Breast epithelium (tissue), 4 donors: Measurements from ENCODE around the gene KANSL3. TPM values are rescaled to one million over a fixed set of nuclear protein-coding genes. Genes with fewer than 3 reads are reported as not detected.
"Not testable (repeated sequence)": the region's sequence is repeated elsewhere in the genome, so short reads cannot be mapped to it uniquely, and the experiment has no call there.

Experiments used
- DNase-seq, 2 donors: peaks; one replicate each; pipeline ENCODE4 v3.0.0-alpha.2; 2019; ENCODE audit warnings: low spot score in 2 of 2
- H3K27ac ChIP-seq, 2 donors: fragments of 200-600 bp; sonication (generic) in 1 of 2; one replicate each; pipeline ENCODE4 v1.5.1; 2016 to 2019; ENCODE audit warnings: mild to moderate bottlenecking in 1 of 2
- H3K27me3 ChIP-seq, 2 donors: fragments of 200-600 bp; sonication (generic) in 1 of 2; one replicate each; pipeline versions ENCODE4 v1.5.1 to v1.6.0; 2017 to 2019; ENCODE audit warnings: control low read depth in 1 of 2, mild to moderate bottlenecking in 1 of 2
- H3K36me3 ChIP-seq: fragments of 200-600 bp; one replicate; pipeline ENCODE4 v1.5.1; 2019
- H3K4me1 ChIP-seq, 2 donors: fragments of 200-600 bp; sonication (generic); one replicate each; pipeline ENCODE4 v1.5.1; 2016 to 2019; ENCODE audit warnings: control low read depth in 1 of 2
- H3K4me3 ChIP-seq, 3 donors: fragments of 200-600 bp; sonication (generic); 1 replicate in 2 of 3; 2 replicates in 1 of 3; pipeline ENCODE4 v1.5.1; 2016 to 2019; ENCODE audit warnings: mild to moderate bottlenecking in 3 of 3, moderate library complexity in 2 of 3
- H3K9me3 ChIP-seq, 2 donors: fragments of 200-600 bp; sonication (generic) in 1 of 2; one replicate each; pipeline ENCODE4 v1.5.1; 2016 to 2019; ENCODE audit warnings: control low read depth in 1 of 2
- CTCF ChIP-seq, 3 donors: fragments of 450-650 bp; IDR thresholded peaks; one replicate each; pipeline ENCODE4 v1.5.1; 2016 to 2017; ENCODE audit warnings: antibody characterized with exemption in 3 of 3, mild to moderate bottlenecking in 3 of 3, moderate library complexity in 3 of 3
- POLR2A ChIP-seq: fragments of 450-650 bp; IDR thresholded peaks from one replicate; pipeline ENCODE4 v1.6.1; 2016; ENCODE audit warnings: antibody characterized with exemption, mild to moderate bottlenecking, moderate library complexity
- POLR2AphosphoS5 ChIP-seq, 3 donors: sonication (generic); formaldehyde crosslinking; IDR thresholded peaks; one replicate each; pipeline ENCODE4 v1.6.1; 2017; ENCODE audit warnings: antibody characterized with exemption in 3 of 3
- intact Hi-C: fragments of 100-400 bp; cut with DNase I; formaldehyde crosslinking; loops from one replicate; pipeline ENCODE4 v1.15.1; 2023; ENCODE audit warnings: low total_unique reads
- total RNA-seq, 3 donors: library from RNA; depleted of rRNA; stranded (reverse); fragments of >200 nt; gene quantifications; one replicate each; pipeline ENCODE4 v1.1.0, GENCODE V29; 2016

KANSL3 gene
- total RNA-seq, 3 donors from 2014 or later, result 44.2 to 64.1 (median 53.1) TPM

DNA sequence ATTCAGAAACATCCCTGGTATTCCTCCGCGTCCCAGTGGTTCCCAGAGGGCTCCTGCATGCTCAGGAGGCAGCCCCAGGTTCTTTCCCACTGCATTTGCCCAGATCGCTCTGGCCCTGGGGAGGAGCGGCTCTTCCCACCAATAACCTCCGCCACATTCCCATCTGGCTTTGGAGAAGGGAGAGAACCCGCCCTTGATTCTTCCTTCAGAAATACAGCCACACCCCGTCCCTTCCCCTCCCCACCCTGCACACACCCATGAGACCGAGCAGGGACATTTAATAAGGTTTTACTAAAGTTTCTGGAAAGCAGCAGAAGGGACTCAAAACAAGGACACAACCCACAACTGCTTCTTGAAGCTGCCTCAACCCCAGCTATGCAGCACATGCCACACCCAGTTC lies 79.6 kb downstream of the KANSL3 start:
- no peak overlapping the region for H3K27ac ChIP-seq
- intact Hi-C loops, result no loop called here
- no peaks in the 10 kb centered on the region for H3K27me3 ChIP-seq
- no peak overlapping the region for H3K4me3 ChIP-seq
- DNase-seq, result no peak
- H3K4me1 ChIP-seq, result peaks cover 0 to 2% of the 10 kb centered on the region in 2 donors
- TF ChIP-seq CTCF (IDR thresholded peaks at IDR 0.05) (no peak), POLR2AphosphoS5 (IDR thresholded peaks at IDR 0.05) (no peak), POLR2A (no peak)
- no peaks in the 10 kb centered on the region for H3K9me3 ChIP-seq
- H3K36me3 ChIP-seq, result no peaks in the 10 kb centered on the region

GRCh38 chr2:96558061-96558460 lies 80.1 kb downstream of the KANSL3 start:
- H3K27ac ChIP-seq, result no peak overlapping the region
- H3K27me3 ChIP-seq, result no peaks in the 10 kb centered on the region
- TF ChIP-seq POLR2AphosphoS5 (IDR thresholded peaks at IDR 0.05), result no peak
- no peak for TF ChIP-seq POLR2A
- TF ChIP-seq CTCF (IDR thresholded peaks at IDR 0.05), result no peak
- peaks cover 0 to 2% of the 10 kb centered on the region in 2 donors for H3K4me1 ChIP-seq
- no peaks in the 10 kb centered on the region for H3K36me3 ChIP-seq
- intact Hi-C loops, result no loop called here
- no peak for DNase-seq
- no peak overlapping the region for H3K4me3 ChIP-seq
- H3K9me3 ChIP-seq, result no peaks in the 10 kb centered on the region

DNA sequence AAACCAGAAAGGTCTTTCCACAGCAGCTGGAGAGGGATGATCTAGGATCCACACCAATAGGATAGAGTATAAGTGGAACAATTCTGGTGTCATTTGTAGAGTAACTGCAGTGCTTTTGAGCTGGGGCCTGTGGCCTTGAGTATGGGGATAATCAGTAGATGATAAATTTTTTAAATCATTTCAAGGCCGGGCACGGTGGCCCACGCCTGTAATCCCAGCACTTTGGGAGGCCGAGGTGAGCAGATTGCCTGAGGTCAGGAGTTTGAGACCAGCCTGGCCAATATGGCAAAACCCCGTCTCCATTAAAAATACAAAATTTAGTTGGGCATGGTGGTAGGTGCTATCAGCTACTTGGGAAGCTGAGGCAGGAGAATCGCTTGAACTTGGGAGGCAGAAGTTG lies 80.7 kb downstream of the KANSL3 start:
- H3K4me1 ChIP-seq, H3K27me3 ChIP-seq, H3K9me3 ChIP-seq, H3K27ac ChIP-seq, DNase-seq, H3K4me3 ChIP-seq, H3K36me3 ChIP-seq: not testable (repeated sequence)
- intact Hi-C loops, result loop anchor here (1.0 kb wide), 1 partner anchor 10 kb away; no protein-coding TSS in a partner anchor

DNA sequence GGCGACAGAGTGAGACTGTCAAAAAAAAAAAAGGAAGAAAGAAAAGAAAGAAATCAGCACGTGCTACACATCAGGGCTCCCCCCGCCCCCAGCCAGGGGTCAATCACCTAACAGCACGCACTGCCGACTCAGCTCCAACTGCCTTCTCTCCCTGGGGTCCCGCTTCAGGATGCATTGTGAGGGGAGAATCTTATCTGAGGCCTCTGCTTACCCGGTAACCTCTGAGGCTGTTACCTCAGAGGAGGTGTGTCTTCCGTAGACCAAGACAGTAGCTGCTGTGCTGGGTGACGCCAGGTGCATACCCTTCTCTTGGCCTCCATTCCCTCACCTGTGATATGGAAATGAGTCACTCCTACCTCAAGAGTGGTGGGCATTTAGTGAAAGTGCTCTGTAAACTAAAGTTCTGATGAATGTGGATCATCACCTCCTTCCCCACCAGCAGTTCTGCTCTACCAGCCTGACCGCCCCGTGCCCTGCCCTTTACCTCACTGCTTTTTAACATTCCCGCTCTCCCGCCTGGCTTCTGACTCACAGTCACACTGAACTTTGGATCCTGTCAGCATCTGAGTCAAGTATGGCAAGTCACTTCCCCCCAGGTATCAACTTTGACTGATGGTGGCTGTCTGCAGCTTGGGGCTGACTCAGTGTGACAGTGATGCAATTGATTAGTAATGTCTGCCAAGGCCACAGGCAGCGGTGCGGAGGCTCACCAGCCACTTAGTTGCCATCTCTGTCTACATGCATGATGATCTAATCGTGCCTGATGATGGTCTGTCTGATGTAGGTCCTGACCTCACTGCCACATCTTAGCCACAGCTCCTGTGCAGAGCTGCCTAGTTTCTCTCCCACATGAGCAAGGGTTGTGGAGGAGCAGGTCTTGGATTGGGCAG lies 81.4 kb downstream of the KANSL3 start:
- Histone ChIP-seq H3K4me1 (peaks cover 0 to 2% of the 10 kb centered on the region in 2 donors), H3K27ac (no peak overlapping the region), H3K36me3 (no peaks in the 10 kb centered on the region), H3K4me3 (no peak overlapping the region), H3K27me3 (no peaks in the 10 kb centered on the region), H3K9me3 (no peaks in the 10 kb centered on the region)
- intact Hi-C loops, result loop anchor here (1.0 kb wide), 1 partner anchor 9 kb away; no protein-coding TSS in a partner anchor
- no peak for DNase-seq
- TF ChIP-seq CTCF (IDR thresholded peaks at IDR 0.05) (no peak), POLR2AphosphoS5 (IDR thresholded peaks at IDR 0.05) (no peak), POLR2A (no peak)

GRCh38 chr2:96555146-96555610 lies 82.9 kb downstream of the KANSL3 start:
- H3K27ac ChIP-seq, result peak overlapping the region; percentile 75 to 77
- no peaks in the 10 kb centered on the region for H3K27me3 ChIP-seq
- TF ChIP-seq POLR2AphosphoS5 (IDR thresholded peaks at IDR 0.05), result no peak
- no peak for TF ChIP-seq CTCF (IDR thresholded peaks at IDR 0.05)
- TF ChIP-seq POLR2A, result no peak
- H3K9me3 ChIP-seq, result no peaks in the 10 kb centered on the region
- intact Hi-C loops, result no loop called here
- DNase-seq, result no peak
- H3K36me3 ChIP-seq, result peaks cover 13% of the 10 kb centered on the region
- H3K4me3 ChIP-seq, result no peak overlapping the region
- peaks cover 0 to 2% of the 10 kb centered on the region in 2 donors for H3K4me1 ChIP-seq
